GM12872 (cell line): ENCODE data around the gene STK4.

Experiments
- TF ChIP-seq, protein P1 (sequence below): IDR thresholded peaks from 3 replicates; pipeline ENCODE4 v1.5.1; 2011; ENCODE audit warnings: low read depth, mild to moderate bottlenecking, low read length, moderate library complexity; ENCODE audit not compliant: insufficient read depth

Gene STK4

DNA sequence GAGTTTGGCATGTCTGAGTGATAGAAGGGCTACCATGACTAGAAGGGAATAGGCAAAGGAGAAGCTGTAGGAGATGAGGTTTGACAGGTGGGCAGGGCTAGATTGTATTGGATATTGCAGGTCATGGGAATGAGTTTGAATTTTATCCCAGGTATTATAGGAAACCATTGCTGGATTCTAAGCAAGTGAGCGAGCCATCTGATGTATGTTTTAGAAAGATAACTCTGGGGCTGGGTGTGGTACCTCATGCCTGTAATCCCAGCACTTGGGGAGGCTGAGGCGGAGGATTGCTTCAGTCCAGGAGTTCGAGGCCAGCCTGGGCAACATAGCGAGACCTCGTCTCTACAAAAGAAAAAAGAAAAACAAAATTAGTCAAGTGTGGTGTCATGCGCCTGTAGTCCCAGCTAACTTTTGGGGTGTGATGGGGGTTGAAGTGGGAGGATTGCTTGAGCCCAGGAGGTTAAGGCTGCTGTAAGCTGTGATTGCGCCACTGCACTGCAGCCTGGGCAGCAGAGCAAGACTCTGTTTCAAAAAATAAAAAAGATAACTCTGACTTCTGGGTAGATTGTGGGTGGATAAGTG, 16.9 kb downstream of the STK4 start:
- TF ChIP-seq, protein P1, sequence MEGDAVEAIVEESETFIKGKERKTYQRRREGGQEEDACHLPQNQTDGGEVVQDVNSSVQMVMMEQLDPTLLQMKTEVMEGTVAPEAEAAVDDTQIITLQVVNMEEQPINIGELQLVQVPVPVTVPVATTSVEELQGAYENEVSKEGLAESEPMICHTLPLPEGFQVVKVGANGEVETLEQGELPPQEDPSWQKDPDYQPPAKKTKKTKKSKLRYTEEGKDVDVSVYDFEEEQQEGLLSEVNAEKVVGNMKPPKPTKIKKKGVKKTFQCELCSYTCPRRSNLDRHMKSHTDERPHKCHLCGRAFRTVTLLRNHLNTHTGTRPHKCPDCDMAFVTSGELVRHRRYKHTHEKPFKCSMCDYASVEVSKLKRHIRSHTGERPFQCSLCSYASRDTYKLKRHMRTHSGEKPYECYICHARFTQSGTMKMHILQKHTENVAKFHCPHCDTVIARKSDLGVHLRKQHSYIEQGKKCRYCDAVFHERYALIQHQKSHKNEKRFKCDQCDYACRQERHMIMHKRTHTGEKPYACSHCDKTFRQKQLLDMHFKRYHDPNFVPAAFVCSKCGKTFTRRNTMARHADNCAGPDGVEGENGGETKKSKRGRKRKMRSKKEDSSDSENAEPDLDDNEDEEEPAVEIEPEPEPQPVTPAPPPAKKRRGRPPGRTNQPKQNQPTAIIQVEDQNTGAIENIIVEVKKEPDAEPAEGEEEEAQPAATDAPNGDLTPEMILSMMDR = no peak

DNA sequence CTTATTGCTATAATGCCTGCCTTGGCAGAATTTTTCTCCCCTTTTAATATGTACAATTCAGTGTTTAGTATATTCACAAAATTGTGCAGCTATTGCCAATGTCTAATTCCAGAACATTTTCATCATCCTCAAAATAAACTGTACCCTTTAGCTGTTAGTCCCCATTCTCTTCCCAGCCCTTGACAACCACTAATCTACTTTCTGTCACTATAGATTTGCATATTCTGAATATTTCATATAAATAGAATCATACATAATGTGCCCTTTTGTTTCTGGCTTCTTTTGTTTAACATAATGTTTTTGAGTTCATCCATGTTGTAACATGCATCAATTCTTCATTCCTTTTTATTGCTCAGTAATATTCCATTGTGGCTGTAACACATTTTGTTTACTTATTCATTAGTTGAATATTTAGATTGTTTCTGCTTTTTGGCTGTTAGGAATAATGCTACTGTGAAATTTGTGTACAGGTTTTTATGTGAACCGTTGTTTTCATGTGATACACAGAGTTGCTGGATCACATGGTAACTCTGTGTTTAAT, 22.4 kb downstream of the STK4 start:
- TF ChIP-seq, protein P1 = no peak

DNA sequence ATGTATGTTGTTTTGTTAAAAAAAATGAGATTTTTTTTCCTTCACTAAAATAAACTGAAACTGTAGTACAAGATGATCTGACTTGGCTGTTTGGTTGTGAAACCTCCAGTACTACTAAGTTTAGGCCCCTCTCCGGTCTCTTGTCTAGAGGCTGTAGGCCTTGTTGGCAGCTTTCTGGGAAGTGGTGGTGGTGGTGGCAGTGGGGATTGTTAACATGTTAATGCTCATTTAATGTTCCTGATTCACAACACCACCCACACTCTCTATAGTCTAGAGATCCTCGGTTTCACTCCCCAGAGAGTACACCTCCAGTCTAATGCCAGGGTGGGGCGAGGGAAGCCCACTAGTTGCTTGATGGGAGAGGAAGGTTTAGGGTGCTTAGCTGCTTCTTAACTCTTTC, 24.1 kb downstream of the STK4 start:
- TF ChIP-seq, protein P1 = no peak

DNA sequence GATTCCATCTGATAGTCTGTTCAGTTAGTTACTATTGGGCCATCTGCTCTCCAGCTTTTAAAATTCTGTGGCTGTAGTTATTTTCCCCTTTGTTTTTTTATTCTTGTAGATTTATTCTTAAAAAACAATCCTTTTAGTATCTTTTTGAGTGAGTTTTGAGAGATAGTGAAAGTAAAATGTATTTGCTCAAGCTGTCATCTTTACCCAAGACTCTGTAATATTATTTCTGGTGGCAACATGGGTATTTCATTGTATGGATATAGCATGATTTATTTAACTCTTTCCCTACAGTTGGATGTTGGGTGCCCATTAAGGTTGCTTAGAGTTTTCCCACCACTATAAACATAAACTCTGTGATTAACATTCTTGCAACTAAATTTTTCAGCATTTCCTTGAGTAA, 24.6 kb downstream of the STK4 start:
- TF ChIP-seq, protein P1 = no peak

DNA sequence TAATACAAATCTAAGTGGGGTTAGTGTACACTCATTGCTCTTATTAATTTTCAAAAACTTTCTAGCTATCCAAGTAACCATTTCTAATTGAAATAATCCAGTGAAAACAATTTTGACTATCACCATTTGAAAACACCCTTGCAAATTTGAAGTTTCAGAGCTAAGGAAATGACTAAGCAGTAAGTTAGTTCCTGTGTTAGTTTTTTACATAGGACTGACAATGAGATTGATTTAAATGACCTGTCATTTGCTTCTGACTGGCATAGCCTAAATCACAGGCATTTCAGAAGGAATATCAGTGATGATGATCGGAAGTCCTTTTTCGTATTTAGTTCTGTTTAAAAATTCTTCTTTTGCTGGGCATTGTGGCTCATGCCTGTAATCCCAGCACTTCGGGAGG, 27.0 kb downstream of the STK4 start:
- TF ChIP-seq, protein P1 = no peak

DNA sequence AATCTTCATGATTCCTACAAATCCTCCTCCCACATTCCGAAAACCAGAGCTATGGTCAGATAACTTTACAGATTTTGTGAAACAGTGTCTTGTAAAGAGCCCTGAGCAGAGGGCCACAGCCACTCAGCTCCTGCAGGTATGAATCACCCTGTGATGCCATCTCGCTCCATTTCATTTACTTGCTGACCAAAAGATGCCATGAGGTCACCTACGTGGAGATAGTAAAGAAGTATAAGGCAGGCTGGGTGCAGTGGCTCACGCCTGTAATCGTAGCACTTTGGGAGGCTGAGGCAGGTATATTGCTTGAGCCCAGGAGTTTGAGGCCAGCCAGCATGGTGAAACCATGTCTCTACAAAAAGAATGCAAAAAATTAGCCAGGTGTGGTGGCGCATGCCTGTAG, 30.9 kb downstream of the STK4 start:
- TF ChIP-seq, protein P1 = no peak

DNA sequence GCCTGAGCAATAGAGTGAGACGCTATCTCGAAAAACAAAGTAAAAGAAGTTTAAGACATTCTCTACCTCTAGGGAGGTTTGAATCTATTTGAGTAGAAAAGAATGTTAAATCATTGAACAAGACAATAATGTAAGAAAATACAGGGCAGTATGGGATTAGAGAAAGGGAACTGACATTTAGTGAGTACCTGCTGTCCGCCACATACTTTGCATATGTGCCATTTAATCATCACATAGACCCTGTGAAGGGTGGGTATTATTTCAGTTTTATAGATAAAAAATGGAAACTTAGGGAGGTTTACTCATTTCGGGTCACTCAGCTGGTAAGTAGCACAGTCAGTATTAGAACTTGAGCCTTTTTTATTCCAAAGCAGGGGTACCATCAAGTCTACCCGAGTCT, 31.4 kb downstream of the STK4 start:
- TF ChIP-seq, protein P1 = no peak
